Stimulated activated CD4-positive, alpha-beta T cell treated with anti-CD3 and anti-CD28 coated beads, Interleukin-1b, Interleukin-23, amount 100 ng/mL, for 24 hours (primary cell): Measurements from ENCODE around the gene CHRM1.
"Not testable (repeated sequence)": the region's sequence is repeated elsewhere in the genome, so short reads cannot be mapped to it uniquely, and the experiment has no call there.

Source experiments
- DNase-seq, 4 experiments: peaks; one replicate each; pipeline ENCODE4 v3.0.0-alpha.2; 2020; ENCODE audit warnings: low read depth in 4 of 4, low spot score in 1 of 4

Gene CHRM1, protein sequence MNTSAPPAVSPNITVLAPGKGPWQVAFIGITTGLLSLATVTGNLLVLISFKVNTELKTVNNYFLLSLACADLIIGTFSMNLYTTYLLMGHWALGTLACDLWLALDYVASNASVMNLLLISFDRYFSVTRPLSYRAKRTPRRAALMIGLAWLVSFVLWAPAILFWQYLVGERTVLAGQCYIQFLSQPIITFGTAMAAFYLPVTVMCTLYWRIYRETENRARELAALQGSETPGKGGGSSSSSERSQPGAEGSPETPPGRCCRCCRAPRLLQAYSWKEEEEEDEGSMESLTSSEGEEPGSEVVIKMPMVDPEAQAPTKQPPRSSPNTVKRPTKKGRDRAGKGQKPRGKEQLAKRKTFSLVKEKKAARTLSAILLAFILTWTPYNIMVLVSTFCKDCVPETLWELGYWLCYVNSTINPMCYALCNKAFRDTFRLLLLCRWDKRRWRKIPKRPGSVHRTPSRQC

GRCh38 chr11:62921201-62921572 is at the start of gene CHRM1:
CHRM1 (minus strand) TSS chr11:62921363; CDS start chr11:62911100, 10,263 bp downstream.
- no peak for DNase-seq

GRCh38 chr11:62965574-62965973 is 44.4 kb upstream of the CHRM1 start:
- DNase-seq, result no peak

DNA sequence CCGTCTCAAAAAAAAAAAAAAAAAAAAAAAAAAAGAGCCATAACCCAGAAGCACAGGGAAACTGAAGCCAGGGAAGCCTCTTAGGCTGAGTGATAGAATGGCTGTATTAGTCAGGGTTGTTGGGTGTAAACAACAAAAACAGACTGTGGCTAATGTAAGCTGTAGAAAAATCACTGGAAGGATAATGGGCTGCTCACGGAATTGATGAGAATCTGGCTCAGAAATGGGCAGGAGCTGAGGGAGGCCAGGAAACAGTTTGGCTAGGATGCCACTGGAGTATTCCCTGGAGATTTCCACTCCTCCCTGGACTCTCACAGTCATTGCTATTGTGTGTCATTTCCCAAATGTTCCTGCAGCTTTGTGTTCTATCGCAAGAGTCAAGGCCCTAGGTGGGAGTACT is 41.2 kb upstream of the CHRM1 start:
- no peak for DNase-seq

DNA sequence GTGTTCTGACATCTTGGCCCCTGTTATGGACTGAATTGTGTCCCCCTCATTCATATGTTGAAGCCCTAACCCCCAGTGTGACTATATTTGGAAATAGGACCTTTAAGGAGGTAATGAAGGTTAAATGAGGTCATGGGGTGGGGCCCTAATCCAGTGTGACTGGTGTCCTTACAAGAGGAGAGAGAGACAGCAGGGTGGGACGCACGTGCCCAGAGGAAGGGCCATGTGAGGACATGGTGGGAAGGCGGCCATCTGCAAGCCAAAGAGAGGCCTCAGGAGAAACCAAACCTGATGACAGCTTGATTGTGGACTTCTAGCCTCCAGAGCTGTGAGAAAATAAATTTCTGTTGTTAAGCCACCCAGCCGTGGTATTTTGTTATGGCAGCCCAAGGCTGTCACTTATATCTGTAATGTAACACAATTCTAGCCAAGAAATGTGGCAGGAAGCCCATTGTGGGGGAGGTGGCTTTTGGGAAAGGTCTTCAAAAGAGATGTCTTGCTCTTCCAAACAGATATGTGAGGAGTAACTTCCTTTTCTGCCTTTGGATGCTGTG is 39.9 kb upstream of the CHRM1 start:
- no peak for DNase-seq

GRCh38 chr11:62959422-62959980 is 38.3 kb upstream of the CHRM1 start:
- DNase-seq, result no peak

DNA sequence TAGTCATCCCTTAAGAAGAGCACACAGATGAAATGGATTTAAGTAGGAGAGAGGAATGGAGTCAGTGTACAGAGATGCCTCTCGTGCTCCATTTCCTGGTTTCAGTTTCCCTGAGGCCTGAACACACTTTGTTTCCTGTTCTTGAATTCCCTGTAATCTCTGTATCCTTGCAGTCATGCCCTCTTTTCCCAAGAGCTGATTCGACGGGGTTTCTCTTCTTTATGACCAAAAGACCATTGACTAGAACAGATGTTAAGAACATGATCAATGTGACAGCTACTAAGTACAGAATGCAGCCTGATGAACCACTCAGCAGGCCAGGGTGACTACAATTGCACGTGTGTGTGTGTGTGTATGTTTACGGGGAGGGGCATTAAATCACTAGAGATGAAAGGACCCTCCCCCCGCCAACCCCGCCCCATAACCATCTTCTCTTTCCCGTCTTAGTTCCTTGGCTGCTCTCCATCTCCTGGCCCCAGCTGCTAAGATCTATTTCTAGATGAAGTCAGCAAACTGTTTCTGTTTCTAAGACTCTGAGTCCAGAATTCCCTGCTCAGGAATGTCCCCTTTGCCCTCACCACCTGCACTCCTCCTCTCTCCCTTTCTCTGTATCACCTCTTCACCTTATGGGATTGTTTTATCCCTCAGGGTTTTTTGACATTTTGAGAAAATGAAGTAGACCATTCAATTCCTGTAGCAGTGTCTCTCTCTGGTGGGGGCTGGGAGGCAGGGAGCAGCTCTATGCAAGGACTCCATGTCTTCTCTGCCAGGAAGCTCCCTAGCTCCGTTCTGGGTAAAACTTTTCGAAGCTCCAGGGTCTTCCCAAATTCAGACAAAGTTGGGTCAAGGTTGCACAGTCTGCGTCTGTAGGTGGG is 37.6 kb upstream of the CHRM1 start:
- no peak for DNase-seq

GRCh38 chr11:62957147-62957546 is 36.0 kb upstream of the CHRM1 start:
- DNase-seq, result no peak

DNA sequence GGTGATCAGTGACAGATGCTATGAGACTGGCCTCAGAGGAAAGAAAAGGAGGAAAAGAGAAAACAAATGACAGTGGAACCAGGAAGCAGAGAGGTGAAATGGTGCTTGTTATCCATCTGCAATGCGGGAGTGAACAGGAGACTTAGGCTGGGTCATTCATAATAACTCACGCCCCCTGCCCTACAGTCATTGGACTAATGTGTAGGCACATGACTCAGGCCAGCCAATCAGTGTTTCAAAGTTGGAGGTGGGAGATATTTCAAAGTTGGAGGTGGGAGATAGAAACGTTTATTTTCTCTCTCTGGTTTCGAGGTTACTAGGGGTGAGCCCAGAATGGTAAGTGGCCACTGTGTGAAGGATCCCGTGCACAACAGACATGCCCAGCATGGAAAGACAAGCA is 33.3 kb upstream of the CHRM1 start:
- DNase-seq, result no peak

DNA sequence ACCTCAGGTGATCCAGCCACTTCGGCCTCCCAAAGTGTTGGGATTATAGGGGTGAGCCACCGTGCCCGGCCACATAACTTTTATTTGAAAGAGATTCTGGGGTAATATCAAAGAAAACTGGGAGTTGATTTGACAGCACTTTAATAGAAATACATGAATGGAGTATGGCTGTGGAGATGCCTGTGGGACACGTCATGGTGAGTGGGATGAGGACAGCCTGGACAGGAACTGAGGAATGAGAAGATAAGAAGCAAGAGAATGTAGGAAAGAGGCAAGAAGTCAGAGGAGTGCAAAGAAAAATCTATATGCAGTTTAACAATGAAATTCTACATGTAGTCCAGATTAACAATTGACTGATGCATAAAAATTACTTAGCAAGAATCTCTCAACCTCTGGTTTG is 32.6 kb upstream of the CHRM1 start:
- no peak for DNase-seq

DNA sequence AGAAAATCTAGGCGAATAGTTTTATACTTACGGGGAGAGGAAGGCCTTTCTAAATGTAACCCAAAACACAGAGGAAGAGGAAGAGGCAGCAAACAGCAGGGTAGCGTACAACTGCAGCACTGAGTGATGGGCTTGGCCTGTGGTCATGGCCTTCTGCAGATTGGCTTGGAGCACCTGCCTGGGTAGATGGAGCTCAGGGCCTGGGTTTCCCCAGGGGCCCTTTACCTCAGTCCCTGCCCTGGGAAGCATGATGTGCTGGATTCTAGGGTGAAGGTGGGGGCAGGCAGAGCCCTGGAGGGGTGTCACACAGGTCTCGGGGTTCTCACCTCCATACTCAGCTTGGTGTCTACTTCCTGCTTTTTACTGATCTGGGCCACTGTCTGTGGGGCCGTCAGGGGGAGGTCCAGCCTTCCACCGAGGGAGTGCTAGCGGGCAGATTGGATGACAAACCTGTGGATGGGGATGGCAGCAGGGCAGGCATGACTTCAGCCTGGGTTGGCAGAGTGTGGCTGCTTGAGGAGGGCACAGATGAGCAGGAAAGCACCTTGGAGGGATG is 27.7 kb upstream of the CHRM1 start:
- DNase-seq, result no peak

DNA sequence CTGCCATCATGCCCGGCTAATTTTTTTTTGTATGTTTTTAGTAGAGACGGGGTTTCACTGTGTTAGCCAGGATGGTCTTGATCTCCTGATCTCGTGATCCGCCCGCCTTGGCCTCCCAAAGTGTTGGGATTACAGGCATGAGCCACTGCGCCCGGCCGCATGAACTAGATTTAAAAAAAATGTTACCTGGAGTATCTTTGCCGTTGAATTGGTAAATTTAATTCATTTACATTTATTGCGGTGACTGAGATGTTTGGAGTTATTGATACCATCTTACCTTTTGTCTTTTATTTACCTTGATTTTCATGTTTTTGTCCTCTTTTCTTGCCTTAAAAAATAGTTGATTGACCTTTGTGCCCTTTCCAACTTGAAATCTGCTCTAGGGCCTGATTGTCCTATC is 24.4 kb upstream of the CHRM1 start:
- DNase-seq, result not testable (repeated sequence)

DNA sequence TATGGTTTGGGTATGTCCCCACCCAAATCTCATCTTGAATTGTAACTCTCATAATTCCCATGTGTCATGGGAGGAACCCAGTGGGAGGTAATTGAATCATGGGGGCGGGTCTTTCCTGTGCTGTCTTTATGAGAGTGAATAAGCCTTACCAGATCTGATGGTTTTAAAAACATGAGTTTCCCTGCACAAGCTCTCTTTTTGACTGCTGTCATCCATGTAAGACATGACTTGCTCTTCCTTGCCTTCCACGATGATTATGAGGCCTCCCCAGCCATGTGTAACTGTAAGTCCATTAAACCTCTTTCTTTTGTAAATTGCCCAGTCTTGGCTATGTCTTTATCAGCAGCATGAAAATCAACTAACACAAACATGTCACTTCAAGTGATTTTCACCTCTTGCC is 16.4 kb upstream of the CHRM1 start:
- not testable (repeated sequence) for DNase-seq

DNA sequence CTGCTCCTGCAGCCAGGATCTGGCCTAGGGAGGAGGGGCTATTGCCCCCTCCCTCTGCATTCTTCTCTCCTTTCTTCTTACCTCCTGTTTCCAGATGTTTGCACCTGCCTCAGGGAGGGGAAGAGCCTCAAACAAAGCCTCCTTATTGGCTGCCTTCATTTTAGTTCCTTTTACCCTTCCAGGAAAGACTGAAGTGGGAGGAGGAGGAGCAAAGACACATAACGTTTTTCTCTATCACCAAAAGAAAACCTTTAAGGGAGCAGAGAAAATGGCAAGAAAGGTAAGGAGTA is 13.3 kb upstream of the CHRM1 start:
- DNase-seq, result no peak

DNA sequence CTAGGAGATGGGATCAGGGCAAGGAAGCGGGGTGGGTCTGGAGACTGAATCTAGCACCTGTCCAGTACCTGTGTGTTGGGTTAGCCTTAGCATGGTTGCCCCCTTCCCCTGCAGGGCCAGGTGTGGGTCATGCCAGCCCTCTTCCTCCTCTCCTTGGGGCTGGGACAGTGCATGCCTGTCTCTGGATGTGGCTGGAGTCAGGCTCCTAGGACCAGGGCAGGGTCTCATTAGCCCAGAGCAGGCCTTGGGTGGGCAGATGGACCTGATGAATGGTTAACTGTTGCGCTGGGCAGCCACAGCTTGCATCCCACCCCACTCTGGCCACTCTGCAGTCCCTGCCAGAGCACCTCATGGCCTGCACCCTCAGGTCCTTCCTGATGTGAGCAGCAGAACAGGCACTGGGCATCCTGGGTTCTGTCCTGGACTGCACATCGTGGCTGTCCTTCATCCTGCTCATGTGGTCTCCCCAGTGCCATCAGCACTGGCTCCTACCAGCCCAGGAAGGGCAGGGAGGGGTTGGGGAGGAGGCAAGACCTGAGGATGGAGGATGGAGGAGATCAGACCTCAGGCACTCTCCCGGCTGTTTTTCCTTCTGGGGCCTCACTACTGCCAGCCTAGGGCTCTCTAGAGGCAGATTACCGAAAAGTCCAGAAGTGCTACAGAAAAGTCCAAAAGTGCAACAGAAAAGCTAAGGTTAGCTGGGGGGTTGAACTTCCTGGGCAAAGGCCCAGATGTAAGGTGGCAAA is 12.8 kb upstream of the CHRM1 start:
- DNase-seq, result no peak

- no peak for DNase-seq
Observed at GRCh38 chr11:62933285-62933684, 12.1 kb upstream of the CHRM1 start.

DNA sequence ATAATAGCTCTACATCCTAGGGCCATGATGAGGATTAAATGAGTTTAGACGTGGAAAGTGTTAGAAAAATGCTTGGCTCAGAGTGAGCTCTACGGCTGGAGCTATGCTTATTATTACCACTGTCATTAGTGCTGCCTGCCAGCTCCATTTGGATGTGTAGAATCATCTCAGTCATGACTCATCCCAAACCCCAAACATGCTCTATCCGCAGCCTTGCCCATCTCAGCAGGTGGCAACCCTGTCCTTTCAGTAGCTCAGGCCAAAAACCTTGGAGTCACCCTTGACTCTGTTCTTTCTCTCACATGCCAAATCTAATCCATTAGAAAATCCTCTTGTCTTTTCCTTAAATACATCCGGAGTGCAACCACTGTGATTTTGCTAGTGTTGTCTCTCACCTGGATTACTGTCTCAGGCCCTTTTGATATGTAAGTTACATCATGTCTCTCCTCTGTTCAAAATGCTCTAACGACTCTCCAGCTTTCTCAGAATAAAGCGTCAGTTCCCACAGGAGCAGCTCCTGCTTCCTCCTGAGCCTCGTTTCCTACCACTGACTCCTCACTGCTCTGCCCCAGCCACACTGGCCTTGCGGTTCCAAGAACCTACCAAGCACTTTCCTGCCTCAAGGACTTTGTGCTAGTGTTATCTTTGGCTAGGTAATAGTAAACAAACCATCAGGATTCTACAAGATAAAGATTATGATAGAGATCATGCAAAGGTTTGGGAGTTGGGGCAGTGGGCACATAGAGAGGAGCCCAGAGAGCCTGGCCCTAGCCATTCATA is 10.5 kb upstream of the CHRM1 start:
- no peak for DNase-seq

- no peak for DNase-seq
Observed at GRCh38 chr11:62930666-62931065, 9.5 kb upstream of the CHRM1 start.

- no peak for DNase-seq
Observed at GRCh38 chr11:62930157-62930556, 9.0 kb upstream of the CHRM1 start.

DNA sequence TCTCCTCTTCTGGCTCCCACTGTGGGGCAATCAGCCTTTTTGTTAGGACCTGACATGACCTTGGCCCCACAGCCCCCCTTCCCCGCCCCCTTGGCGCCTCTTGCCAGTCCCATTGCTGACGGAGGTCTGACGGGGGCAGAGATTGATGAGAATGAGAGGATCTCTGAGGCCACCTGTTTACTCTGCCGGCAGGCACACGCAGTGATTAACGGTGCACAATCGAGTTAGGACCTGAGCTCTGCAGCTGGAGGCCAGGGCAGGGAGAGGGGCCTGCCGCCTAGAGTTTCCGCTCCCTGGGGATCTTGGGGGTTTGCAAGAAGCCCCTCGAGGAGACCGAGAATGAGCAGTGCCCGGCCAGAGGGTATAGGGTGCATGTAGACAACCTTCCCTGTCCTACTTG is 6.8 kb upstream of the CHRM1 start:
- no peak for DNase-seq
